ENCODE data around the gene ATP1A3.
"Not testable (repeated sequence)": the region's sequence is repeated elsewhere in the genome, so short reads cannot be mapped to it uniquely, and the experiment has no call there.

ATP1A3 gene

DNA sequence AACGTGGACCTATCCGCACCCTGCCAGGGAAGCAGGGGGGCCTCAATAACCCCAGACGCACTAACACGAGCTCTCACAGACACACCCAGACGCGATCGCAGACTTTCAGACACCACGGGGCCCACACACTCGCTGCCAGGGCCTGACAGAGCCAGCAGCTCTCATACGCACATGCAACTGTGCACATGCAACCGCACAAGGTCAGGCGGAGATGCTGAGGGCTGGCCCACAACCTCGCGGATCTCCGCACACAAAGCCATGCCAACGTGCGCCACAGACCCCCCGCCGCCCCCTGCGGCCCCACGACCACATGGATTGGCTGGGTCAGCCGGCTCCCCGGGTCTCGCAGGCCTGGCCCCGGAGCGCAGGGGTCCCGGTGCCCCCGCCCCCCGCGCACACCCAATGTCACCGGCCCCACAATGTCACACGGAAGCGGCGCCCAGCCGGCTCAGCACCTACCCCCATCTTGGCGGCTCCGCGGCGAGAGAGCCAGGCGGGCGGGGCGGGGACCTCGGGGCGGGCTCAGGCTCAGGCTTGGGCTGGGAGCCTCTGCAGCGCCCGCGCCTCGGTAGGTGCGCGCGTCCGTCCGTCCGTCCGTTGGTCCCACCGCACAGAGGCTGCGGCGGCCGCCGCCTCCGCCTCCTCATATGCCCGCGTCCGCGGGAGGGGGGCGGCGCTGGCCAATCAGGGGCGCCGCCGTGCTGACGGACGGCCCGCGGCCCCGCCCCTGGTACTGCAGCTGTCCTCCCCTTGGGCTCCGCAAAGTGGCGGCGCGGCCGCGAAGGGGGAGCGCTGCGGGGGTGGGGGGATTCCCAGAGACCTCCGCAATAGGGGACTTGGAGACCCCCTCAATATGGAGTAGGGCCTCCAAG lies at the start of gene ATP1A3:
TSS of gene ATP1A3 (minus strand) at position 619 of the 872 bp plus-strand sequence. CDS start at position 465, 154 bp downstream.
- DNase-seq: peak; percentile 63

DNA sequence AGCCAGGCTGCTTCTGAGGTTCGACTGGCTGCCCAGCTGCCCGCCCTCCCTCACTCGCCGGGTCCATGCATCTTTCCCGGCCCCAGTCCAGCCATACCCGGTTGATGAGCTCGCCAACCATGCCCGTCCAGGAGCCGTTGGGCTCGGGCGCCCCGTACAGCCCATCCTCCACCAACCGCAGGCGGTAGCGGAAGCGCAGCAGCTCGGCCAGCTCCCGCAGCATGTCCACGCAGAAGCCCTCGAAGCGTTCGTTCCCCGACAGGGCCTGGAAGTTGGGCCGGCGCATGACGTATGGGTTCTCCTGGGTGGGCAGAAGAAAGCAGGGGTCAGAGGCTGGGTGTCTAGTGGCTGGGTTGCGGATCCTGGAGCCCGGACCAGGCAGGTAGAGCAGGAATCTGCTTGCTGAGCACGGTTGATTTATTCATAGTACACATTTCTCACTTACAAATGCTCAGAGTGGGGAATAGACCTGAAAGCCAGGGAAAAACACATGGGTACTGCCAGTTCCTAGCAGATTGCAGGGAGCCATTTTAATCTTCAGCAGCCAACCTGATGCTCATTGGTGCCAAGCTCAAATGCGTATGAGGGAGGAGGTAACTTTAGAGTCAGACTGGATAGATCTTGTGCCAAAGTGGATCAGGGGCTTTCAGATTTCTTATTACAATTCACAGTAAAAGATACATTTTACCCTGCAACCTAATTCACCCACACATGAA lies 48.6 kb upstream of the ATP1A3 start:
- no peak for DNase-seq

DNA sequence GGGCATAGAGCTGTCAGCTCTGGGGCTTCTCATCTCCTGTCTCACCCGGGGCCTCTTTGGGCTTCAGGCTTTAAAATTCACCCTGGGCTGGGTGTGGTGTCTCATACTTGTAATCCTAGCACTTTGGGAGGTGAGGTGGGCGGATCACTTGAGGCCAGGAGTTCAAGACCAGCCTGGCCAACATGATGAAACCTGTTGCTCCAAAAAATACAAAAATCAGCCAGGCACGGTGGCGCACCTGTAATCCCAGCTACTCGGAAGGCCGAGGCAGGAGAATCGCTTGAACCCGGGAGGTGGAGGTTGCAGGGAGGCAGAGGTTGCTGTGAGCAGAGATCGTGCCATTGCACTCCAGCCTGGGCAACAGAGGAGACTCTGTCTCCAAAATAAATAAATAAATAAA lies 46.5 kb upstream of the ATP1A3 start:
- not testable (repeated sequence) for DNase-seq

DNA sequence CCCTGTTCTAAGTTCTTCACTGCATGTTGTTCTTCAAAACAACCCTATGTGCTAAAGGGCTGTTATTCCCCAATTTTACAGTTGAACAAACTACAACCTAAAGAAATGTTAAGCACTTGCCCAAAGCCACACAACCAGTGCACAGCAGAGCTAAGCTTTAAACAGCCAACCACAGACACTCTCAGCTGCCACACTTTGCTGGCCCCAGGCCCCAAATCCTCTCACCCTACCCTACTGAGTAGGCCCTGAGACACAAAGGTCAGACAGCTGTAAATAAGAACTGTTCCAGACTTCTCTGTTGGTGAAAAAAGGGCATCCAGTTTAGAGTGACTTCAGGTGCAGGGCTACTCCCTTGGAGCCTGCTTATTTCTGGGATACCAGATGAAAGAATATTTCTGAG lies 46.0 kb upstream of the ATP1A3 start:
- peak; percentile 28 for DNase-seq

DNA sequence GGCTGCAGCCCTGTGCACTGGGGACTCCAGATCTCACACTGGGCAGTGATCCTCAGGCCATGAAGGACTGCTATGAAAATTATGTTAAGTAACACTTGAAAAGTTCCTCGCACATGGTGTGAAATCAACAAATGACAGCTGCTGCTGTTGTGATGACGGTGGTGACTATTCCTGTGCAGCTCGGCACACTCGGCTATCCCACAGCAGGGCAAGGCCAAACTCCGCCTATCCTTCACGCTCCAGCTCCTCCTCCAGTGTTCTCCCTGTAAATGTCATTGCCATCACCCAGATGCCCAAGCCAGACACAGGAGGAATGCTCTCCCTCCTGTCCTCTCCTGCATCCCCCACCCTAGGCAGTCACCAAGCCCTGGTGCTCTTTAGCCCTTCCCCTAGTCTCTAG lies 44.6 kb upstream of the ATP1A3 start:
- DNase-seq: no peak

DNA sequence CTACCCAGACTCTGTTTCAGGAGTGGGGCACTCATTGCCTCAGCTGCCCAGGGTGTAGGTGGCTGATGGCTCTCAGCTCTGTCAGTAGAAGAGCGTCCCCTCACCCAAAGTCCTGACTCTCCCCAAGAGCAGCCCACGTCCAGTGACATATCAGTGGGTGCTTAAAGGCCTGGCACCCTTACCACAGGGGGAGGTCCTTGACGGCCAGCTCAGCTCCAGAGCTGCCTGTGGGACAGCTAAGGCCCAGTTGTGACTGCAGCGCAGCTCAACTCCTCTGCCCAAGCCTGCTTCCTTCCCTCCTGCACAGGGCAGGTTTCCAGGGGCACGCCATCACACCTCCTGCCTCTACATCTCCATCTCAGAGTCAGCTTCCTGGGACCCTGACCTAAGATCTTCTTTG lies 43.6 kb upstream of the ATP1A3 start:
- DNase-seq: no peak

DNA sequence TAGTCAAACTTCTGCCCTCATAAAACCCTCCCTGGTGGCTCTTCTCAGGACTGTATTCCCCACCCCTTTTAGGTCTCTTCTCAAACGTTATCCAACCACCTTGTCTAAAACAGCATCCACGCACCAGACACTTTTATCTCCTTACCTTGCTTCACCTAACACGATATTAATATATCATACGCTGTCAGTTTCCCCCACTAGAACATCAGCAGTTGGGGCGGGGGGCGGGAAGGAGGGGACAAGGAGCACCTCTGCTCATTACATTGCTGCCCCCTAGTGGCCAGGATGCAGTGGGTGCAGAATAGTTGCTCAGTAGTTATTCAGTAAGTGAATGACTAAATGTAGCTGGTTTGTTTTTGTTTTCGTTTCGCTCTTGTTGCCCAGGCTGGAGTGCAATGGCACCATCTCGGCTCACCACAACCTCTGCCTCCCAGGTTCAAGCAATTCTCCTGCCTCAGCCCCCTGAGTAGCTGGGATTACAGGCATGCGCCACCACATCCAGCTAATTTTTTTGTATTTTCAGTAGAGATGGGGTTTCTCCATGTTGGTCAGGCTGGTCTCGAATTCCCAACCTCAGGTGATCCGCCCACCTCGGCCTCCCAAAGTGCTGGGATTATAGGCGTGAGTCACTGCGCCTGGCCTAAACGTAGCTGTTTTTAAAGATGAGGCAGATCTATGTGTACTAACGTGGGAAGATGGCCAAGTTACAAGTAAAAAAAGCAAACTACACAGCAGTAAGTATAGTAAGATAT lies 40.8 kb upstream of the ATP1A3 start:
- peak; percentile 76 for DNase-seq

DNA sequence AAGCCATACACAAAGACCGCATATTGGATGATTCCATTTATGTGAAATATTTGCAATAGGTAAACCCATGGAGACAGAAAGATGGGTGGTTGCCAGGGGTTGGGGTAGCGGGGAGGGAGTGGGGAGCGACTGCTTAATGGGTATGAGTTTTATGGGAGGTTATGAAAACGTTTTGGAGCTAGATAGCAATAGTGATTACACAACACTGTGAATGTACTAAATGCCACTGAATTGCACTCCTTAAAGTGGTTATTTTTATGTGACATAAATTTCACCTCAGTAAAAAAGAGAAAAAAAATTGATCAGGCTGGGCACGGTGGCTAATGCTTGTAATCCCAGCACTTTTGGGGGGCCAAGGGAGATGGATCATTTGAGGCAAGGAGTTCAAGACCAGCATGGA lies 39.4 kb upstream of the ATP1A3 start:
- DNase-seq: no peak

DNA sequence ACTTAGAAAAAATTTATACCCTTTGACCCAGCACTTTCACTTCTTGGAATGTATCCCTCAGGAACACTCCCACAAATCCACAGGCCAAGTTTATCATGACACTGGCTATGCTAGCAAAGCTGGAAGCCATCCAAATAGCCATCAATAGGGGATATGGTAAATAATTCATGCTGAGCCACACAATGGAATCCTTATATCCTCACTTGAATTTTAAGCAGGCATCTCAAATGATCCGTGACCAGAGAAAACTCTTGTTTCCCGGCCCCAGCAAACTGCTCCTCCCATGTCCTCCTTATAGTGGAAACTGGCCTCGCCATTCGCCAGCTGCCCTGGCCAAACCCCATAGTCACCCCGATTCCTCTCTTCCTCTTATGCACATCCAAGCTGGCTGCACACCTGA lies 38.4 kb upstream of the ATP1A3 start:
- DNase-seq: no peak

DNA sequence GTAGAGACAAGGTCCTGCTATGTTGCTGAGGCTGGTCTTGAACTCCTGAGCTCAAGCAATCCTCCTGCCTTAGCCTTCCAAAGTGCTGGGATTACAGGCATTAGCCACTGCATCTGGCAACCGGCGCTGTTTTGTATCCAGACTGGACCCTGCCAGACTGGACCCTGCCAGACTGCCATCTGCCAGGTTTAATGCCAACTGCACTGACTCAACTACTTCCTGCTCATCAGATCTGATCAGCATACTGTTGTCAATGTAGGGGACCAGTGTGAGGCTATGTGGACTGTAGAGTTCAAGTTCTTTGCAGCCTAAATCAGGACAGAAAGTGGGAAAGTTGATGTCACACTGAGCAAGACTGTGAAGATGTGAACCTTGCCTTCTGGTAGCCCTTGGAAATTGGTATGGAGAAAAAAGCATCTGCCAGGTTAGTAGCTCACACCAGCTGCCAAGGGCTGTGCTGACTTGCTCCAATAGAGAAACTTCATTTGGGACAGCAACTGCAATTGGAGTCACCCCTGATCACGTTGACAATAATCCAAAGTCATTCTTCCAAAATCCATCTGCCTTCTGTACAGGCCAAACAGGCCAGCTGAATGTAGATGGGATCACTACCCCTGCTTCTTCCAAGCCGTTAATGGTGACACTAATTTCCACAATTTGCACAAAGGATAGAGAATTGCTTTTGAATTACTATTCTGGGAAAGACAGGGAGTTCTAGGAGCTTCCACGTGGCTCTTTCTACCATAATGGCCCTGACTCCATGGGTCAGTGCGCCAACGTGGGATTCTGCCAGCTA lies 36.8 kb upstream of the ATP1A3 start:
- DNase-seq: no peak

DNA sequence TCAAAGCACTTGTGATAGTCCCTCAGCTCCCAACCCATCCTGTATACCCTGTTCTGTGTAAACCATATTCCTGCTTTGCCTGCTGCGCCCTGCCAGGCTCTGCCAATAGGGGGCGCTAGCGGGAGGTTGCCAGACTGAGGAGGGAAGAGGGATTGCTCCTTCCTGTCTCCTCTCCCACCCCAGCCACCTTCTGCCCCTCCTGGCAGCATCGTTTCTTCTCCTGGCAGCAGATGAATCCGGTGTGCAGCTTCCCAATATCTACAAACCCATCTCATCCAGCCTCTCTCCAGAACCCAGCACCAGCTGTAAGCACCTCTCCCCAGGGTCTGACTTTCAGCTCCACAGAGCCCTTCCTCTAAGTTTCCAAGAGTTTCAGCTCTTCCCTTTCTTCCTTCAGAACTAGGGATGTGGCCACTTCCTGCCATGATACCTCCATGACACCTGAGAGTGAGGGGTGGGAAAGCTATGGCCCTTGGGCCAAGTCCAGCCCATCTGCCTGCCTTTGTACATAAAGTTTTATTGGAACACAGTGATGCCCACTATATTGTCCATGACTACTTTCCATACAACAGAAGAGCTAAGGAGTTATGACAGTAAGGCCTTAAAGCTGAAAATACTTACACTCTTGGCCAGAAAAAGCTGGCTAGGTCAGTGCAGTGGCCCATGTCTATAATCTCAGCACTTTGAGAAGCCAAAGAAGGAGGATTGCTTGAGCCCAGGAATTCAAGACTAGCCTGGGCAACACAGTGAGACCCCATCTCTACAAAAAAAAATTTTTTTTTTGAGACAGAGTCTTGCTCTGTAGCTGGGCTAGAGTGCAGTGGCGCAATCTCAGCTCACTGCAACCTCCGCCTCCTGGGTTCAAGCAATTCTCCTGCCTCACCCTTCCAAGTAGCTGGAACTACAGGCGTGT lies 34.5 kb upstream of the ATP1A3 start:
- DNase-seq: no peak

DNA sequence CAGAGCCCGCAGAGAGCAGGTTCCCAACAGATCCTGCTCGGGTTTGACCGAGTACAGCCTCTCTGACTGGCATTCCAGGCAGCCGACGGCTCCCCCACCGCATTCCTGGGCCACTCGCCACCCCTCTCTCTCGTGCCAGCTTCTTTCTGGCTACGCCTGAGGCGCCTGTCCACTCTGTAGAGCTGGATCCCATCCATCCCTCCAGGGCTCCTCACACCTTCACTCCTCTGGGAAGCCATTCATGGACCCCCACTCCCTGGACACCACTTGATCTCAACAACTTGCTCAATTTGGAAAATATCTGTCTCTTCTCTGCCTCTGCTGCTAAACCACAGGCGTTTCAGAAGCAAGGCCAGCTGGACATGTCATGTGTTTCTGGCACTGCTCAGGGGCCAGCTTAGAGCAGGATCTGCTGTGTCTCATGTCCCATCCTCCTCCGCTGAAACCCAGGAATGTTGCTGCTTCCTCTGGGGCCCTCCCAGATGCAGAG lies 30.6 kb upstream of the ATP1A3 start:
- no peak for DNase-seq

DNA sequence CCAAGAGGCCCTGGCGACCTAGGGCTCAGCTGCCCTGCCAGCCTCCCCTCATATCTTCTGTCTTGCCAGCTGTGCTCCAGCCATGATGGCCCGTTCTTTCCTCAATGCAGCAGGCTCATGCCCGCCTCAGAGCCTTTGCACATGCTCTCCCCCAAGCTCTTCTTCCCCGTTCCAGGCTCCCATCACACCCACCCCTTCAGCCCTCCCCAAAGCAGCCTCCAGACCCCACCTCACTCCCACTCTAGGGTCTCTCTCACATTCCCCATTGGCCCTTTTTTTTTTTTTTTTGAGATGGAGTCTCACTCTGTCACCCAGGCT lies 29.9 kb upstream of the ATP1A3 start:
- DNase-seq: no peak

DNA sequence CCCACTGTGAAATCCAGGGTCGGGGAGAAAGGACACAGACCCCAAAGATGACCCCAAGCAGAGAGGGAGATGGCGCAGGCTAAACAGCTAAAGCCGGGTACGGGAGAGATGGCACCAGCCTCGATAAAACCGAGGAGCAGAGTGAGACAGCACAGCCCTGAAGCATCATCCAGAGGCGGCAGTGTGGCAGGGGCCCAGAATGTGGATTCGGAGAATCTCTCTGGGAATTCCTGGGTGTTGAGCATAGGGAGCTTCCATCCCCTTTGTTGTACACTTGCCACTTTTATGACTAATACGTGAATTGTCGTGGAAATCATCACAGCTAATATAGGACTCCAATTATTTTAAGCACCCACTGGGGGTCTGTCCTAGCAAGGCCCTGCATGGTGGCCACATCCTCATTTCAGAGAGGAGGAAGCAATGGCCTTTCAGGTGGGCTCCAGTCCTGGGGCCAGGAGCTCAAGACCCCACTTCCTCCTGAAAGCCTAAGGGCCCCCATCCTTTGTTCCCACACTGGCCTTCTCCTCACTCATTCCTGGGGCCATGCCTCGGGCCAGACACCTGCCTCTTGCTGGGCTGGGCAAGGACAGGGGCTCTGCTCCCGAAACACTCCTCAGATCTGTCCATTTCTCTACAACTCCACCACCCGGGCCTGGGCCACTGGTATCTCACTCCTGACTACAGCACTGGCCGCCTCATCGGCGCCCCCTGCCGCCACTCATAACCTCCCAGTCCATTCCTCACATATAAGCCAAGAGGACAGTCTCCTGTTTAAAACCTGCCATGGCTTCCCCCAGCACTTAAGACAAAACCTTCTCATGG lies 29.3 kb upstream of the ATP1A3 start:
- peak; percentile 68 for DNase-seq

DNA sequence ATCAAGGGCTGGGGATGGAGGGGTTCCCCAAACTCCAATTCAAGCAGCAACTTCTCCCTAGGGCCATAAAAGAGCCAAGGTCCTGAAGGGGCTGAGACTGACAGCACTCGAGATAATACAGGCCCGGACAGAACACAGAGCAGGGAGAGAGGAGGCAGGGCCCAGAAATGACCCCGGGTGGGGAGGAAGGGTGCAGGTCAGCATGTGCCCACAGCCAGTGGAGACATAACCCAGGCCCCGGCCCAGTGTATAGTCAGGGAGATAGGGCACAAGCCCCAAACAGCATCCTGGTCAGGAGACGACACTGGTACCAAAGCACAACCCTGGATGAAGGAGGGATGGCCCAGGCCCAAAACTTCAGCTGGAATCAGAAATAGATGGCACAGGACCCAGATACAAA lies 28.6 kb upstream of the ATP1A3 start:
- no peak for DNase-seq

DNA sequence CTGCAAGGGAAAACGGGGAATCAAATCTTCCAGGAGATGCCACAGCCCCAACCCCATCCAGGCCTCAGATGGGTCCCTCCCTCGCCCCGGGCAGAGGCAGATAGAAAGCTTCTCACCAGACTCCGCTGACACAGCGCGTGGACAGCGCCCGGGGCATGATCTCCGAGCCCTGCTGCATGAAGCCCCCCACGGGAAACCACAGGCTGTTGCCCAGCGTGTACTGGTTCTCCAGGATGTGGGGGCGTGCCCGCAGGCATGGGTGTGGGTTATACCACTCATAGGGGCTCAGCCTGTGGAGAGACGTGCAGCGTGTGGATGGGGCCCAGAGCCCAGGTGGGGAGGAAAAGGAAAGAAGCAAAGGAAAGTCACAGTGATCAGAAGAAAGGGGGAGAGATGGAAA lies 27.2 kb upstream of the ATP1A3 start:
- DNase-seq: no peak

DNA sequence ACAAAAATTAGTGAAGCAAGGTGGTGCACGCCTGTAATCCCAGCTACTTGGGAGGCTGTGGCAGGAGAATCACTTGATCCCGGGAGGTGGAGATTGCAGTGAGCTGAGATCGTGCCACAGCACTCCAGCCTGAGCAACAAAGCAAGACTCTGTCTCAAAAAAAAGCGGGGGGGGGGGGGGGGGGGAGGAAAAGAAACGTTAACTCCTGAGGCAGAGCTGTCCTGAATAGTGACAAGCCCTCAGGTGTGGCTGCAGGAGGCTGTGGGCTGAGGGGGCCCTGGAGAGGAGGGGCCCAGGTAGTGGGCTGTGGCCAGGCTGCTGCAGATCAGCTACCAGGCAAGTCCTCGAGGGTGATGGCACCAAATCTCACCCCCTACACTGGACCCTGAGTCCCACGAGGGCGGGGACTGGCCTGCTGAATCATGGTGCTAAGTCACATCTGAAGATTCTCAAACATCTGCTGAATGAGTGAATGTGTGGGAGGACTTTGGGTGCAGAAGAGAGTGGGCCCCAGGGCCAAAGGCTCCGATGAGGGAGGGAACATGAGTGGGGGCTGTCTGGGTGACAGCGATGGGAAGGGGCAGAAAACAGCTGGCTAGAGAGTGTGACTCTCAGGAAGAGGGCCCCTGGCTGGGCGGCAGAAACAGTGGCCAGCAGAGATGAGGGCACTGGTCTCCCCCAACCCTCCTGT lies 24.6 kb upstream of the ATP1A3 start:
- no peak for DNase-seq

DNA sequence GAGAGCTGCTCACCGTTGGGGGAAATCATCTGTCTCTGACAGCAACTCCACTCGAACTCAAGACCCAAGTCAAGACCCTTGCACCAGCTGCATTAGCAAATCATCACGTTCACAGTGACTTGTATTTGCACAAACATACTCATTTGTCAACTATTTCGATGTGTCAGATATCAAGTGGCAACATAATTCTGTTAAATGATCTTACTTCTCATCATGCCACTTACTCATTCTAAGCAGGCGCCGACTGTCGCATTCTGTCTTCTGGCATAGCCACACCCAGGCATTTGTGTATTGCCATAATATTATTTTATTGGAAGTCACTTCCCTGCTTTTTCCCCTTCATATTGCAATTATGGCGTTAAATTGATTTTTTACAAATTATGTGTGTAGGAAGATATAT lies 23.0 kb upstream of the ATP1A3 start:
- DNase-seq: no peak

DNA sequence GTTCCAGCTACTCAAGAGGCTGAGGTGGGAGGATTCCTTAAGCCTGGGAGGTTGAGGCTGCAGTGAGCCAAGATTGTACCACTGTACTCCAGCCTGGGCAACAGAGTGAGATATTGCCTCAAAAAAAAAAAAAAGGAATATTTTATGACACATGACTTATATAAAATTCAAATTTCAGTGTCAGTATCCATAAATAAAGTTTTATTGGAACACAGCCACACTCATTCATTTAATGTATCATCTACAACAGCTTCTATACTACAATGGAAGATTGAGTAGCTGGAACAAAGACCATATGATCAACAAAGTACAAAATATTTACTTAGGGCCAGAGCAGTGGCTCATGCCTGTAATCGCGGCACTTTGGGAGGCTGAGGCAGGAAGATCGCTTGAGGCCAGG lies 18.7 kb upstream of the ATP1A3 start:
- not testable (repeated sequence) for DNase-seq

Data from RPMI8226 (cell line).